ENCODE measurements around the gene LMNA.
"Not testable (repeated sequence)": the region's sequence is repeated elsewhere in the genome, so short reads cannot be mapped to it uniquely, and the experiment has no call there.

The LMNA gene

GRCh38 chr1:156167536-156167935 is 53.0 kb downstream of the LMNA start:
- DNase-seq = no peak

GRCh38 chr1:156172696-156173470 is 58.4 kb downstream of the LMNA start:
- DNase-seq = no peak

- no peak for DNase-seq
Measured at GRCh38 chr1:156176610-156177210, 62.2 kb downstream of the LMNA start.

GRCh38 chr1:156177919-156178654 is 63.6 kb downstream of the LMNA start:
- DNase-seq = no peak

GRCh38 chr1:156180471-156180870 is 66.0 kb downstream of the LMNA start:
- DNase-seq = no peak

GRCh38 chr1:156181391-156181924 is 66.9 kb downstream of the LMNA start:
- not testable (repeated sequence) for DNase-seq

GRCh38 chr1:156182010-156182779 is 67.7 kb downstream of the LMNA start:
- DNase-seq = not testable (repeated sequence)

- DNase-seq = not testable (repeated sequence)
Measured at GRCh38 chr1:156186347-156187177, 72.1 kb downstream of the LMNA start.
